Prostate gland (tissue), 2 donors: ENCODE results near the gene TRDMT1. TPM values are rescaled to one million over a fixed set of nuclear protein-coding genes. Genes with fewer than 3 reads are reported as not detected.

Experiments
- DNase-seq: peaks from one replicate; pipeline ENCODE4 v3.0.0-alpha.2; 2019; ENCODE audit warnings: low spot score
- H3K27ac ChIP-seq, 2 donors: fragments of 200-600 bp; sonication (generic); 2 replicates each; pipeline ENCODE4 v1.5.1; 2017 to 2019
- H3K27me3 ChIP-seq: fragments of 200-600 bp; sonication (generic); replicated peaks from 2 replicates; pipeline ENCODE4 v1.5.1; 2019; ENCODE audit not compliant: insufficient read depth
- H3K36me3 ChIP-seq, 2 donors: fragments of 200-600 bp; sonication (generic); 1 replicate in 1 of 2; 2 replicates in 1 of 2; pipeline versions ENCODE4 v1.5.1 to v1.8.1; 2017 to 2019
- H3K4me1 ChIP-seq: fragments of 200-600 bp; sonication (generic); replicated peaks from 2 replicates; pipeline ENCODE4 v1.5.1; 2019
- H3K4me3 ChIP-seq, 2 donors: fragments of 200-600 bp; sonication (generic); 2 replicates each; pipeline ENCODE4 v1.5.1; 2017 to 2019
- H3K9me3 ChIP-seq: fragments of 200-600 bp; sonication (generic); 2 replicates; pipeline ENCODE4 v1.5.1; 2017
- CTCF ChIP-seq, 4 experiments: fragments of 200-600 bp in 2 of 4; fragments of 450-650 bp in 2 of 4; sonication (generic) in 2 of 4; IDR thresholded peaks; 1 replicate in 3 of 4; 2 replicates in 1 of 4; pipeline ENCODE4 v1.5.1; 2016 to 2019; ENCODE audit warnings: antibody characterized with exemption in 4 of 4, mild to moderate bottlenecking in 2 of 4, moderate library complexity in 2 of 4
- POLR2A ChIP-seq: fragments of 450-650 bp; IDR thresholded peaks from one replicate; pipeline ENCODE4 v1.6.1; 2016; ENCODE audit warnings: antibody characterized with exemption, mild to moderate bottlenecking
- POLR2AphosphoS5 ChIP-seq: sonication (generic); formaldehyde crosslinking; IDR thresholded peaks from one replicate; pipeline ENCODE4 v1.6.1; 2017; ENCODE audit warnings: antibody characterized with exemption
- WGBS: methylation state at CpG from one replicate; pipeline ENCODE4 v1.1.5; 2018; 5-methylcytosine and 5-hydroxymethylcytosine counted together
- intact Hi-C: fragments of 100-400 bp; cut with DNase I; formaldehyde crosslinking; loops from one replicate; pipeline ENCODE4 v1.14.2; 2022
- total RNA-seq, 2 donors: library from RNA; depleted of rRNA; stranded (reverse); fragments of >200 nt; gene quantifications; one replicate each; pipeline ENCODE4 v1.1.0, GENCODE V29; 2016

TRDMT1 gene, protein sequence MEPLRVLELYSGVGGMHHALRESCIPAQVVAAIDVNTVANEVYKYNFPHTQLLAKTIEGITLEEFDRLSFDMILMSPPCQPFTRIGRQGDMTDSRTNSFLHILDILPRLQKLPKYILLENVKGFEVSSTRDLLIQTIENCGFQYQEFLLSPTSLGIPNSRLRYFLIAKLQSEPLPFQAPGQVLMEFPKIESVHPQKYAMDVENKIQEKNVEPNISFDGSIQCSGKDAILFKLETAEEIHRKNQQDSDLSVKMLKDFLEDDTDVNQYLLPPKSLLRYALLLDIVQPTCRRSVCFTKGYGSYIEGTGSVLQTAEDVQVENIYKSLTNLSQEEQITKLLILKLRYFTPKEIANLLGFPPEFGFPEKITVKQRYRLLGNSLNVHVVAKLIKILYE
- total RNA-seq, result 1 to 10 TPM; 6.5 to 9.9 TPM

- WGBS, result under 1% methylated on average over 58 of the region's 60 CpGs
- Histone ChIP-seq H3K4me3 (peak within 1 kb of the TSS; percentile 66 to 70), H3K27me3 (no peaks in the 10 kb centered on the region), H3K27ac (peak within 1 kb of the TSS; percentile 88 to 89), H3K4me1 (no peaks in the 10 kb centered on the region), H3K36me3 (no peaks in the 10 kb centered on the region), H3K9me3 (no peaks in the 10 kb centered on the region)
- intact Hi-C loops, result loop anchor here (1.0 kb wide), 1 partner anchor 27 kb away; the partner anchor contains the start of gene VIM
- DNase-seq, result peak; percentile 77
- TF ChIP-seq POLR2AphosphoS5, result peak; percentile 64
- peak; percentile 2 to 32 (median 20) for TF ChIP-seq CTCF (IDR thresholded peaks at IDR 0.05)
- TF ChIP-seq POLR2A, result no peak
Observed at GRCh38 chr10:17200912-17201793, at the start of gene TRDMT1. TRDMT1 (minus strand) TSS chr10:17201672; CDS start chr10:17201634, 38 bp downstream.

- intact Hi-C loops, result no loop called here
- DNase-seq, result no peak
- no peaks in the 10 kb centered on the region for H3K27me3 ChIP-seq
- H3K9me3 ChIP-seq, result no peaks in the 10 kb centered on the region
- no peaks in the 10 kb centered on the region for H3K4me1 ChIP-seq
- TF ChIP-seq POLR2AphosphoS5 (no peak), CTCF (IDR thresholded peaks at IDR 0.05) (no peak), POLR2A (no peak)
- 94% methylated on average over 2 of the region's 2 CpGs for WGBS
- no peaks in the 10 kb centered on the region for H3K36me3 ChIP-seq
- H3K27ac ChIP-seq, result no peak overlapping the region
- H3K4me3 ChIP-seq, result no peak overlapping the region
Observed at GRCh38 chr10:17250736-17251135, 49.3 kb upstream of the TRDMT1 start.

- no peak overlapping the region for H3K4me3 ChIP-seq
- no peaks in the 10 kb centered on the region for H3K9me3 ChIP-seq
- no peak for DNase-seq
- intact Hi-C loops, result no loop called here
- no peak overlapping the region for H3K27ac ChIP-seq
- no peaks in the 10 kb centered on the region for H3K36me3 ChIP-seq
- no peaks in the 10 kb centered on the region for H3K4me1 ChIP-seq
- H3K27me3 ChIP-seq, result no peaks in the 10 kb centered on the region
- no peak for TF ChIP-seq POLR2AphosphoS5
- no peak for TF ChIP-seq POLR2A
- no peak for TF ChIP-seq CTCF (IDR thresholded peaks at IDR 0.05)
- WGBS, result 53% methylated on average over 4 of the region's 4 CpGs
Observed at GRCh38 chr10:17249820-17250219, 48.3 kb upstream of the TRDMT1 start.

DNA sequence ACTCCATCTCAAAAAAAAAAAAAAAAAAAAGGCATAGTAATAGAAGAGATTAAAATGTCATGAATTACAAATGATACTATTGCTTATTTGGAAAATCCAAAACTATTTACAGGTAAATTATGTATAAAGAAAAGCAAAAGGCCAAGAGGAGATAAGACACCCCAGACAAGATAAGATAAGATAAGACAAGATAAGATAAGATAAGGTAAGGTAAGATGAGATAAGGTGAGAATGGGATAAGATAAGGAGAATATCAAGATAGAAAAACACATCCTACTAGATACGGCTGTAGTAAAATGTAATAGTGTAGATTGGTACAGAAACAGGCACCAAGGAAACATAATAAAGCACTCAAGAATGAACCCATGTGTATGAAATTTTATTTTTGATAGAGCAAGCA is 47.5 kb upstream of the TRDMT1 start:
- Histone ChIP-seq H3K4me1 (no peaks in the 10 kb centered on the region), H3K27me3 (no peaks in the 10 kb centered on the region), H3K4me3 (no peak overlapping the region), H3K9me3 (no peaks in the 10 kb centered on the region), H3K27ac (no peak overlapping the region), H3K36me3 (no peaks in the 10 kb centered on the region)
- no peak for TF ChIP-seq POLR2A
- TF ChIP-seq POLR2AphosphoS5, result no peak
- no peak for TF ChIP-seq CTCF (IDR thresholded peaks at IDR 0.05)
- DNase-seq, result no peak
- intact Hi-C loops, result no loop called here
- 97% methylated on average over 1 of the region's 1 CpG for WGBS
